Chondrocyte (in vitro differentiated cells): ENCODE data around the gene DGUOK. TPM values are rescaled to one million over a fixed set of nuclear protein-coding genes. Genes with fewer than 3 reads are reported as not detected.
A peak's percentile ranks its signal among the peaks of the same experiment; 100 is the strongest.
"Not testable (repeated sequence)": the region's sequence is repeated elsewhere in the genome, so short reads cannot be mapped to it uniquely, and the experiment has no call there.

ENCODE experiments used
- DNase-seq: peaks from one replicate; pipeline ENCODE4 v3.0.0; 2021; ENCODE audit warnings: mixed read lengths, low spot score
- H3K27ac Mint-ChIP-seq: one replicate; pipeline ENCODE4 v1.8.0; 2021; ENCODE audit warnings: mild to moderate bottlenecking, moderate library complexity, mixed read lengths; ENCODE audit not compliant: unreplicated experiment
- H3K27me3 Mint-ChIP-seq: 2 replicates; pipeline ENCODE4 v1.8.0; 2021; ENCODE audit warnings: low read depth, mixed read lengths
- H3K36me3 Mint-ChIP-seq: 2 replicates; pipeline ENCODE4 v1.8.0; 2021; ENCODE audit warnings: low read depth, mixed read lengths
- H3K4me1 Mint-ChIP-seq: 2 replicates; pipeline ENCODE4 v1.8.0; 2021; ENCODE audit warnings: low read depth, mild to moderate bottlenecking, mixed read lengths
- H3K4me3 Mint-ChIP-seq: one replicate; pipeline ENCODE4 v1.8.0; 2021; ENCODE audit warnings: mild to moderate bottlenecking, moderate library complexity, mixed read lengths; ENCODE audit not compliant: unreplicated experiment
- H3K9me3 Mint-ChIP-seq: 2 replicates; pipeline ENCODE4 v1.8.0; 2021; ENCODE audit warnings: low read depth, mixed read lengths
- long read RNA-seq: library from polyadenylated mRNA; stranded (forward); transcript quantifications from one replicate; pipeline ENCODE4 v2.0.0, GENCODE V29; 2021
- total RNA-seq: library from RNA; stranded (reverse); gene quantifications from 3 replicates; pipeline ENCODE4 v1.2.1, GENCODE V29; 2021
- TF ChIP-seq, protein P1 (sequence below): fragments of 200-600 bp; sonication (generic); IDR thresholded peaks from 2 replicates; pipeline ENCODE4 v1.5.0; 2021; ENCODE audit warnings: antibody characterized with exemption, mild to moderate bottlenecking, moderate library complexity

DGUOK gene
- total RNA-seq = 58.1 to 60.8 TPM (median 58.9 TPM) in 3 replicates
- long read RNA-seq, transcript DGUOK-203 (4 exons, 703 nt) = major isoform, 29 of 96 reads
- long read RNA-seq, transcript DGUOK-202 (5 exons, 880 nt) = minor isoform, 5 of 96 reads
- long read RNA-seq, transcript DGUOK-208 (6 exons, 1,029 nt) = minor isoform, 19 of 96 reads
- long read RNA-seq, transcript DGUOK-201 (7 exons, 1,144 nt) = minor isoform, 14 of 96 reads
- long read RNA-seq, partial matches to known transcripts = 0 of 96 reads
- long read RNA-seq, other reads (novel, unspliced or antisense) = 29 of 96 reads

- DNase-seq = peak; percentile 99
- Mint-ChIP-seq H3K27ac (peak within 1 kb of the TSS; percentile 99), H3K4me1 (peaks cover 41% of the 10 kb centered on the region), H3K36me3 (peaks cover 5% of the 10 kb centered on the region), H3K9me3 (no peaks in the 10 kb centered on the region), H3K4me3 (peak within 1 kb of the TSS; percentile 88), H3K27me3 (no peaks in the 10 kb centered on the region)
- TF ChIP-seq, protein P1, sequence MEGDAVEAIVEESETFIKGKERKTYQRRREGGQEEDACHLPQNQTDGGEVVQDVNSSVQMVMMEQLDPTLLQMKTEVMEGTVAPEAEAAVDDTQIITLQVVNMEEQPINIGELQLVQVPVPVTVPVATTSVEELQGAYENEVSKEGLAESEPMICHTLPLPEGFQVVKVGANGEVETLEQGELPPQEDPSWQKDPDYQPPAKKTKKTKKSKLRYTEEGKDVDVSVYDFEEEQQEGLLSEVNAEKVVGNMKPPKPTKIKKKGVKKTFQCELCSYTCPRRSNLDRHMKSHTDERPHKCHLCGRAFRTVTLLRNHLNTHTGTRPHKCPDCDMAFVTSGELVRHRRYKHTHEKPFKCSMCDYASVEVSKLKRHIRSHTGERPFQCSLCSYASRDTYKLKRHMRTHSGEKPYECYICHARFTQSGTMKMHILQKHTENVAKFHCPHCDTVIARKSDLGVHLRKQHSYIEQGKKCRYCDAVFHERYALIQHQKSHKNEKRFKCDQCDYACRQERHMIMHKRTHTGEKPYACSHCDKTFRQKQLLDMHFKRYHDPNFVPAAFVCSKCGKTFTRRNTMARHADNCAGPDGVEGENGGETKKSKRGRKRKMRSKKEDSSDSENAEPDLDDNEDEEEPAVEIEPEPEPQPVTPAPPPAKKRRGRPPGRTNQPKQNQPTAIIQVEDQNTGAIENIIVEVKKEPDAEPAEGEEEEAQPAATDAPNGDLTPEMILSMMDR = peak; percentile 23
Observed at GRCh38 chr2:73926493-73927327, at the start of gene DGUOK. TSS of gene DGUOK (plus strand) at chr2:73926880. CDS start at chr2:73926911, 31 bp downstream.

GRCh38 chr2:73877071-73877802 lies 49.4 kb upstream of the DGUOK start:
- no peaks in the 10 kb centered on the region for H3K9me3 Mint-ChIP-seq
- no peak overlapping the region for H3K4me3 Mint-ChIP-seq
- TF ChIP-seq, protein P1 = no peak
- peaks cover 4% of the 10 kb centered on the region for H3K36me3 Mint-ChIP-seq
- H3K27me3 Mint-ChIP-seq = no peaks in the 10 kb centered on the region
- no peak for DNase-seq
- no peak overlapping the region for H3K27ac Mint-ChIP-seq
- H3K4me1 Mint-ChIP-seq = peaks cover 4% of the 10 kb centered on the region

GRCh38 chr2:73877984-73878383 lies 48.7 kb upstream of the DGUOK start:
- not testable (repeated sequence) for H3K27ac Mint-ChIP-seq, H3K4me1 Mint-ChIP-seq, H3K36me3 Mint-ChIP-seq, DNase-seq, H3K4me3 Mint-ChIP-seq, H3K9me3 Mint-ChIP-seq, H3K27me3 Mint-ChIP-seq

GRCh38 chr2:73885406-73885805 lies 41.3 kb upstream of the DGUOK start:
- DNase-seq = no peak
- Mint-ChIP-seq H3K27ac (no peak overlapping the region), H3K27me3 (no peaks in the 10 kb centered on the region), H3K36me3 (no peaks in the 10 kb centered on the region), H3K9me3 (no peaks in the 10 kb centered on the region), H3K4me3 (no peak overlapping the region), H3K4me1 (peaks cover 4% of the 10 kb centered on the region)
- TF ChIP-seq, protein P1 = no peak

GRCh38 chr2:73886357-73886756 lies 40.3 kb upstream of the DGUOK start:
- Mint-ChIP-seq H3K27ac (no peak overlapping the region), H3K27me3 (no peaks in the 10 kb centered on the region), H3K9me3 (no peaks in the 10 kb centered on the region), H3K4me3 (no peak overlapping the region), H3K4me1 (peaks cover 9% of the 10 kb centered on the region), H3K36me3 (no peaks in the 10 kb centered on the region)
- no peak for DNase-seq
- TF ChIP-seq, protein P1 = no peak

- not testable (repeated sequence) for DNase-seq, H3K36me3 Mint-ChIP-seq, H3K9me3 Mint-ChIP-seq, H3K4me3 Mint-ChIP-seq, H3K27me3 Mint-ChIP-seq
- peak overlapping the region; percentile 5 for H3K27ac Mint-ChIP-seq
- H3K4me1 Mint-ChIP-seq = peaks cover 24% of the 10 kb centered on the region
Observed at GRCh38 chr2:73887596-73888353, 38.9 kb upstream of the DGUOK start.
